Colonic mucosa (tissue), 4 donors: ENCODE data around the gene USP10. TPM values are rescaled to one million over a fixed set of nuclear protein-coding genes. Genes with fewer than 3 reads are reported as not detected.

Experiments used
- DNase-seq: peaks from one replicate; pipeline ENCODE4 v3.0.0-alpha.2; 2020
- H3K27ac ChIP-seq: fragments of 200-600 bp; one replicate; pipeline ENCODE4 v1.8.0; 2021
- H3K27me3 ChIP-seq: fragments of 200-600 bp; one replicate; pipeline ENCODE4 v1.8.0; 2021
- H3K36me3 ChIP-seq: fragments of 200-600 bp; one replicate; pipeline ENCODE4 v1.8.0; 2021
- H3K4me1 ChIP-seq: fragments of 200-600 bp; one replicate; pipeline ENCODE4 v1.8.0; 2021; ENCODE audit warnings: mild to moderate bottlenecking
- H3K4me3 ChIP-seq: fragments of 200-600 bp; one replicate; pipeline ENCODE4 v1.8.0; 2021
- H3K9ac ChIP-seq, 2 donors: one replicate each; pipeline ENCODE4 v1.7.0; 2013; ENCODE audit warnings: control low read depth in 2 of 2, low read depth in 2 of 2, low read length in 2 of 2
- H3K9me3 ChIP-seq: fragments of 200-600 bp; one replicate; pipeline ENCODE4 v1.8.0; 2021
- intact Hi-C: fragments of 100-400 bp; cut with DNase I; formaldehyde crosslinking; loops from one replicate; pipeline ENCODE4 v1.14.1; 2022
- total RNA-seq, 2 donors: library from RNA; stranded (reverse); fragmentation: NEBNext Ultra II Directional in 1 of 2; extraction: Animal tissue kit (Norgen Biotek cat#: 25700) in 1 of 2; gene quantifications; one replicate each; pipeline ENCODE4 v1.2.1, GENCODE V29; 2021
- TF ChIP-seq, protein P1 (sequence below): fragments of 200-600 bp; IDR thresholded peaks from one replicate; pipeline ENCODE4 v1.8.0; 2022; ENCODE audit warnings: antibody characterized with exemption, mild to moderate bottlenecking
- donor health status: healthy.
- donor health status: DM: no; HTN: no; CAD: no.
- donor health status: DM: no; HTN: no; CAD: no.

The USP10 gene
- total RNA-seq, 2 donors from 2014 or later, result 70.0 to 88.2 TPM

DNA sequence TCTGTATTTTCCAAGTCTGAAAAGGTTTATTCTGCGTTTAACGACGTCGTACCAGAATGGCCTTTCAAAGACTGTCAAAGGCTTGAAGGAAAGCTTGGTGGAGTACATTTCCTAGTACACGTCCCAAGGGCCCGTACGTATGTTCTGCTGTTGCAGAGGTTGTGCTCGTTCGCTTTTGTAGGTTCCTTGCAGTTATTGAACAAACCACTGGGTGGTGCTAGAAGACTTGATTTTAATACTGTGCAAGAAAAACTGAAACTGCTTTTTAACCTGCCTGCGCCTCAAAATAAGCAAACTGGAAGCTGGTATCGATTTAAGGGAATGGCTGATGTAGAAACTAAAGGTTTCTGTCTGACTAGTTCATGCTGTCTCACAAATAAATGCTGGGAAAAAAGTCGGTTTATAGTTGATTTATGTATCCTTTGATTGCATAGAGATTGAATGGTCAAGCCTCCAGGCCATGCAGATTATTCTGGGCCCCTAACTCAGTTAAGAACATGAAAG lies 54.6 kb downstream of the USP10 start:
- H3K9ac ChIP-seq, result no peak overlapping the region
- no peaks in the 10 kb centered on the region for H3K36me3 ChIP-seq
- H3K9me3 ChIP-seq, result no peaks in the 10 kb centered on the region
- peaks cover 7% of the 10 kb centered on the region for H3K4me1 ChIP-seq
- H3K4me3 ChIP-seq, result no peak overlapping the region
- H3K27ac ChIP-seq, result peak overlapping the region; percentile 23
- DNase-seq, result peak; percentile 84
- H3K27me3 ChIP-seq, result no peaks in the 10 kb centered on the region
- intact Hi-C loops, result loop anchor here (5.0 kb wide), 1 partner anchor 218 kb away; no protein-coding TSS in a partner anchor
- TF ChIP-seq, protein P1, sequence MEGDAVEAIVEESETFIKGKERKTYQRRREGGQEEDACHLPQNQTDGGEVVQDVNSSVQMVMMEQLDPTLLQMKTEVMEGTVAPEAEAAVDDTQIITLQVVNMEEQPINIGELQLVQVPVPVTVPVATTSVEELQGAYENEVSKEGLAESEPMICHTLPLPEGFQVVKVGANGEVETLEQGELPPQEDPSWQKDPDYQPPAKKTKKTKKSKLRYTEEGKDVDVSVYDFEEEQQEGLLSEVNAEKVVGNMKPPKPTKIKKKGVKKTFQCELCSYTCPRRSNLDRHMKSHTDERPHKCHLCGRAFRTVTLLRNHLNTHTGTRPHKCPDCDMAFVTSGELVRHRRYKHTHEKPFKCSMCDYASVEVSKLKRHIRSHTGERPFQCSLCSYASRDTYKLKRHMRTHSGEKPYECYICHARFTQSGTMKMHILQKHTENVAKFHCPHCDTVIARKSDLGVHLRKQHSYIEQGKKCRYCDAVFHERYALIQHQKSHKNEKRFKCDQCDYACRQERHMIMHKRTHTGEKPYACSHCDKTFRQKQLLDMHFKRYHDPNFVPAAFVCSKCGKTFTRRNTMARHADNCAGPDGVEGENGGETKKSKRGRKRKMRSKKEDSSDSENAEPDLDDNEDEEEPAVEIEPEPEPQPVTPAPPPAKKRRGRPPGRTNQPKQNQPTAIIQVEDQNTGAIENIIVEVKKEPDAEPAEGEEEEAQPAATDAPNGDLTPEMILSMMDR, result peak; percentile 62

- no peak for DNase-seq
- H3K4me3 ChIP-seq, result no peak overlapping the region
- intact Hi-C loops, result loop anchor here (5.0 kb wide), 2 partner anchors 197 to 217 kb away; no protein-coding TSS in a partner anchor
- H3K27me3 ChIP-seq, result no peaks in the 10 kb centered on the region
- peaks cover 7% of the 10 kb centered on the region for H3K4me1 ChIP-seq
- H3K9ac ChIP-seq, result no peak overlapping the region
- TF ChIP-seq, protein P1, result no peak
- H3K27ac ChIP-seq, result peak overlapping the region; percentile 23
- no peaks in the 10 kb centered on the region for H3K9me3 ChIP-seq
- no peaks in the 10 kb centered on the region for H3K36me3 ChIP-seq
Measured at GRCh38 chr16:84754956-84755672, 55.3 kb downstream of the USP10 start.

DNA sequence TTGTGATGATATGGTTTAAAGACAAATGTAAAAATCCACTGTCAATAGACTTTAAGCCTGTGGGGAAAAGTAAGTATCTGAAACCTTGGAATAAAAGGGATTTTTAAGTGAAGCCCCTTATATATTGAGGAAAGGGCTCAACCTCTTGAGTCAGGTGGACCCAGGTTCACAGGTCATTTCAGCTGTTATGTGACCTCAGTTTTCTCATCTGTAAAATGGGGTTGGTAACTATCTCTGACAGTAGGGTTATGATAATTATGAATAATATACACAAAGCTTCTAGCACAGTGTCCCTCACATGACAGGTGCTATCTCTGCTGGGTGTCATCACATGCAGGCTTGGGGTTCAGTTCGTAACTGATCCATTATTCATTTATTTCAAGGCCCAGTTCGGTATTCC lies 57.0 kb downstream of the USP10 start:
- intact Hi-C loops, result loop anchor here (5.0 kb wide), 1 partner anchor 195 kb away; no protein-coding TSS in a partner anchor
- DNase-seq, result no peak
- no peaks in the 10 kb centered on the region for H3K36me3 ChIP-seq
- TF ChIP-seq, protein P1, result no peak
- no peaks in the 10 kb centered on the region for H3K4me1 ChIP-seq
- no peaks in the 10 kb centered on the region for H3K27me3 ChIP-seq
- H3K9ac ChIP-seq, result no peak overlapping the region
- H3K9me3 ChIP-seq, result no peaks in the 10 kb centered on the region
- no peak overlapping the region for H3K27ac ChIP-seq
- H3K4me3 ChIP-seq, result no peak overlapping the region

- Histone ChIP-seq H3K4me3 (no peak overlapping the region), H3K4me1 (no peaks in the 10 kb centered on the region), H3K9me3 (no peaks in the 10 kb centered on the region), H3K36me3 (no peaks in the 10 kb centered on the region), H3K9ac (no peak overlapping the region), H3K27ac (no peak overlapping the region), H3K27me3 (no peaks in the 10 kb centered on the region)
- no peak for DNase-seq
- intact Hi-C loops, result loop anchor here (5.0 kb wide), 1 partner anchor 194 kb away; no protein-coding TSS in a partner anchor
- TF ChIP-seq, protein P1, result no peak
Measured at GRCh38 chr16:84758627-84759026, 58.8 kb downstream of the USP10 start.

DNA sequence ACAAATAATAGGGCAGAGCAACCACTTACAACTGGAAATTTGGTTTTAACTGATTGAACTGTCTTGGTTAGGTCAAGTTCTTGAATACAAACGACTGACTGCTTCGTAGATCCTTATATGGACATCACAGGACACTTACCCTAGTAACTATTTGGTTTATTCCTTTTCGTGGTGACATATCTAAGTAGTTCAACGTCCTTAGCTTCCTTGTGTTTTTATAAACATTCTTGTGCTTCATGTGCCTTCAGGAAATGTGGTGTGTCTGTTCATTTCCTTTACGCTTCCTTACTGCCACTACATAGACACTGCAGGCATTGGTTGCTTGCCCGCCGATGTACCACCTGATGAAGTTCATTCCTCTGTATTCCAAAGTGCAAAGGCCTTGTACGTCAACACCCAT lies 59.3 kb downstream of the USP10 start:
- no peaks in the 10 kb centered on the region for H3K36me3 ChIP-seq
- no peak for DNase-seq
- H3K9ac ChIP-seq, result no peak overlapping the region
- intact Hi-C loops, result loop anchor here (5.0 kb wide), 1 partner anchor 193 kb away; no protein-coding TSS in a partner anchor
- H3K27ac ChIP-seq, result no peak overlapping the region
- TF ChIP-seq, protein P1, result no peak
- no peaks in the 10 kb centered on the region for H3K9me3 ChIP-seq
- no peak overlapping the region for H3K4me3 ChIP-seq
- no peaks in the 10 kb centered on the region for H3K4me1 ChIP-seq
- H3K27me3 ChIP-seq, result no peaks in the 10 kb centered on the region
